ENCODE results near the gene WWC1. TPM values are rescaled to one million over a fixed set of nuclear protein-coding genes. Genes with fewer than 3 reads are reported as not detected.

The WWC1 gene
- total and polyA plus RNA-seq, 9 of the 15 experiments (the other 6 are each of a cell fraction or from before 2014, with no cell fraction given), result under 0.01 to 0.54 (median 0.42) TPM; not detected in 6

DNA sequence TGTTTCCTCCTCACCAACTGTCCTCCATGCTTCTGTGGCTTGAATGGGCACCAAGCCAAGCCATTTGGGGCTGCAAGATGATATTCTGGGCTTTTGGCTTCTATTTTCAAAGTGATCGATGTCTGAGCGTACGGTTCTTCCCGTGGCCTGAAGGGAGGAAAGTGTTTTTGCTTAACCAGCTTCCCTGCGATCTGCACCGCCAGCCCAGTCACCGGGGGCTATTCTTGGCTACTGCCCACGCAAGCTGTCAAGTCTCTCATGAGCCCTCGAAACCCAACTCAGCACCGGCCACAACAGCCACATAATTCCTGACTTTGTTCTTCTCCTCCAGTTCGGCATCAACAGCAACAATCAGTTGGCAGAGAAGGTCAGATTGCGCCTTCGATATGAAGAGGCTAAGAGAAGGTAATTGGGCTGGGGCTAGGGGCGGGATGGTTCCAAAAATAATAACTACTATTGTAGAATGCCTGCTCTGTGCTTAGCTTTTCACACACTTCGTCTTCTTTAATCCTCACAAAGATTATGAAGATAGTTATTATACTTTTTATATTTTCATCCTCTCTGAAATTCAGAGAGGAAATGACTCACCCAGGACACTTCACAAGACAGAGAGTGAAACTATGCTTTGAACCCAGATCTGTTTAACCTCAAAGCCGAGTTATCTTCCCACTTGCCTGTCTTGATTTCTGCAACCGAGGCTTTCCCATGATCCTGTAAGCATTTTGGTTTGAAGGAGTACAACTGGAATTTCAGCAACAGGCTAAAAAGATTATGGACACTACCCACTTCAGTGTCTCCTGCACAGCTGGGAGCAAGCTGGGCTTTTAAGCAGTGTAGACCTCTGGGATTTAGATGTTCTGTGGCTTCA is 118.4 kb downstream of the WWC1 start:
- no peak overlapping the region for H3K9ac ChIP-seq (ENCODE audit: insufficient read depth in 1 of 2, low read depth in 2 of 2, low read length in 2 of 2)
- ChIA-PET POLR2A (interaction anchor here (0.5 kb wide), 1 partner anchor 352 kb away, joined by 3 read pairs; no protein-coding TSS in a partner anchor), CTCF (ENCODE audit: low intra/inter-chr PET ratio) (no interaction called here)
- no peak overlapping the region for H2AFZ ChIP-seq (ENCODE audit: low read depth, low read length)
- no peak for FAIRE-seq
- no peak overlapping the region for H3K27ac ChIP-seq (ENCODE audit: extremely low read depth, low read depth, low read length)
- 0 out of 2 replicates have a peak, but pooled peaks cover 5% of the 10 kb centered on the region for H4K20me1 ChIP-seq (replicated peaks; ENCODE audit: control insufficient read depth, insufficient read depth, low read length)
- no peak overlapping the region for H3K4me2 ChIP-seq (ENCODE audit: insufficient read depth, low read length)
- H3K9me3 ChIP-seq (replicated peaks; ENCODE audit: control insufficient read depth, insufficient read depth, low read depth, low read length), result no peaks in the 10 kb centered on the region
- in situ Hi-C loops (cut with MboI) (no loop called here), intact Hi-C loops (cut with micrococcal nuclease) (no loop called here)
- H3K4me1 ChIP-seq (replicated peaks in 1 of 2; ENCODE audit: control insufficient read depth in 2 of 2, insufficient read depth in 2 of 2, low read length in 2 of 2), result no peaks in the 10 kb centered on the region; a peak in 1 of 5 replicates
- no TSS peak for BruUV-seq (replicated peaks)
- WGBS (ENCODE audit: insufficient coverage, low coverage, missing lambda C conversion rate), result 4% methylated on average over 17 of the region's 17 CpGs
- TF ChIP-seq TEAD2 (tag; IDR thresholded peaks at IDR 0.05), result no peak
- no peak for TF ChIP-seq CCNT2 (IDR thresholded peaks at IDR 0.05; ENCODE audit: borderline replicate concordance, extremely low read depth, insufficient read length, low read depth, low read length)
- TF ChIP-seq GTF2A2 (tag; IDR thresholded peaks at IDR 0.05), result no peak
- no peak for TF ChIP-seq SAFB (IDR thresholded peaks at IDR 0.05; ENCODE audit: borderline replicate concordance, low read depth, low read length)
- TF ChIP-seq NONO (IDR thresholded peaks at IDR 0.05; ENCODE audit: low read depth in 2 of 2, low read length in 1 of 2), result no peak
- TF ChIP-seq, protein P1, sequence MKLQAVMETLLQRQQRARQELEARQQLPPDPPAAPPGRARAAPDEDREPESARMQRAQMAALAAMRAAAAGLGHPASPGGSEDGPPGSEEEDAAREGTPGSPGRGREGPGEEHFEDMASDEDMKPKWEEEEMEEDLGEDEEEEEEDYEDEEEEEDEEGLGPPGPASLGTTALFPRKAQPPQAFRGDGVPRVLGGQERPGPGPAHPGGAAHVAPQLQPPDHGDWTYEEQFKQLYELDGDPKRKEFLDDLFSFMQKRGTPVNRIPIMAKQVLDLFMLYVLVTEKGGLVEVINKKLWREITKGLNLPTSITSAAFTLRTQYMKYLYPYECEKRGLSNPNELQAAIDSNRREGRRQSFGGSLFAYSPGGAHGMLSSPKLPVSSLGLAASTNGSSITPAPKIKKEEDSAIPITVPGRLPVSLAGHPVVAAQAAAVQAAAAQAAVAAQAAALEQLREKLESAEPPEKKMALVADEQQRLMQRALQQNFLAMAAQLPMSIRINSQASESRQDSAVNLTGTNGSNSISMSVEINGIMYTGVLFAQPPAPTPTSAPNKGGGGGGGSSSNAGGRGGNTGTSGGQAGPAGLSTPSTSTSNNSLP (IDR thresholded peaks at IDR 0.05; ENCODE audit: borderline replicate concordance, low read depth, low read length), result no peak
- TF ChIP-seq MCM7 (IDR thresholded peaks at IDR 0.05), result no peak
- TF ChIP-seq GATA2 (CRISPR knock-in tag; IDR thresholded peaks at IDR 0.05), result no peak
- TF ChIP-seq, protein P2, sequence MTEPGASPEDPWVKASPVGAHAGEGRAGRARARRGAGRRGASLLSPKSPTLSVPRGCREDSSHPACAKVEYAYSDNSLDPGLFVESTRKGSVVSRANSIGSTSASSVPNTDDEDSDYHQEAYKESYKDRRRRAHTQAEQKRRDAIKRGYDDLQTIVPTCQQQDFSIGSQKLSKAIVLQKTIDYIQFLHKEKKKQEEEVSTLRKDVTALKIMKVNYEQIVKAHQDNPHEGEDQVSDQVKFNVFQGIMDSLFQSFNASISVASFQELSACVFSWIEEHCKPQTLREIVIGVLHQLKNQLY (CRISPR knock-in tag; conservative IDR thresholded peaks at IDR 0.05), result no peak
- TF ChIP-seq TAF15 (IDR thresholded peaks at IDR 0.05; ENCODE audit: low read depth, low read length), result no peak
- TF ChIP-seq ZNF263 (CRISPR knock-in tag; IDR thresholded peaks at IDR 0.05; ENCODE audit: borderline replicate concordance), result no peak
- TF ChIP-seq, protein P3, sequence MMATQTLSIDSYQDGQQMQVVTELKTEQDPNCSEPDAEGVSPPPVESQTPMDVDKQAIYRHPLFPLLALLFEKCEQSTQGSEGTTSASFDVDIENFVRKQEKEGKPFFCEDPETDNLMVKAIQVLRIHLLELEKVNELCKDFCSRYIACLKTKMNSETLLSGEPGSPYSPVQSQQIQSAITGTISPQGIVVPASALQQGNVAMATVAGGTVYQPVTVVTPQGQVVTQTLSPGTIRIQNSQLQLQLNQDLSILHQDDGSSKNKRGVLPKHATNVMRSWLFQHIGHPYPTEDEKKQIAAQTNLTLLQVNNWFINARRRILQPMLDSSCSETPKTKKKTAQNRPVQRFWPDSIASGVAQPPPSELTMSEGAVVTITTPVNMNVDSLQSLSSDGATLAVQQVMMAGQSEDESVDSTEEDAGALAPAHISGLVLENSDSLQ (IDR thresholded peaks at IDR 0.05), result no peak
- TF ChIP-seq, protein P4, sequence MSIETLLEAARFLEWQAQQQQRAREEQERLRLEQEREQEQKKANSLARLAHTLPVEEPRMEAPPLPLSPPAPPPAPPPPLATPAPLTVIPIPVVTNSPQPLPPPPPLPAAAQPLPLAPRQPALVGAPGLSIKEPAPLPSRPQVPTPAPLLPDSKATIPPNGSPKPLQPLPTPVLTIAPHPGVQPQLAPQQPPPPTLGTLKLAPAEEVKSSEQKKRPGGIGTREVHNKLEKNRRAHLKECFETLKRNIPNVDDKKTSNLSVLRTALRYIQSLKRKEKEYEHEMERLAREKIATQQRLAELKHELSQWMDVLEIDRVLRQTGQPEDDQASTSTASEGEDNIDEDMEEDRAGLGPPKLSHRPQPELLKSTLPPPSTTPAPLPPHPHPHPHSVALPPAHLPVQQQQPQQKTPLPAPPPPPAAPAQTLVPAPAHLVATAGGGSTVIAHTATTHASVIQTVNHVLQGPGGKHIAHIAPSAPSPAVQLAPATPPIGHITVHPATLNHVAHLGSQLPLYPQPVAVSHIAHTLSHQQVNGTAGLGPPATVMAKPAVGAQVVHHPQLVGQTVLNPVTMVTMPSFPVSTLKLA (conservative IDR thresholded peaks at IDR 0.05), result no peak
- no peak for ATAC-seq
- H3K4me3 ChIP-seq, result no peak overlapping the region
- no peaks in the 10 kb centered on the region for H3K79me2 ChIP-seq (ENCODE audit: control insufficient read depth, insufficient read depth, low read length)
- H3K9me1 ChIP-seq (ENCODE audit: control insufficient read depth, insufficient read depth, low read length), result no peaks in the 10 kb centered on the region
- peaks cover 12 to 24% of the 10 kb centered on the region in 2 experiments; a peak in 3 of 5 replicates for H3K27me3 ChIP-seq (ENCODE audit: control insufficient read depth in 2 of 2, insufficient read depth in 2 of 2, low read length in 2 of 2)
- no peaks in the 10 kb centered on the region for H3K36me3 ChIP-seq (ENCODE audit: control insufficient read depth, insufficient read depth, low read length)
- DNase-seq (ENCODE audit: extremely low read depth in 1 of 4, low spot score in 3 of 4), result no peak

Measured in K562 (cell line).